GM23338 (cell line): ENCODE results near the gene ATAD2B.

Source experiments
- CREB1 ChIP-seq: fragments of 250-450 bp; sonication (Bioruptor Pico); IDR thresholded peaks from 2 replicates; pipeline ENCODE4 v1.5.0; 2020; ENCODE audit warnings: low read depth, mild to moderate bottlenecking, moderate library complexity
- EZH2 ChIP-seq: fragments of 200-600 bp; sonication (generic); IDR thresholded peaks from one replicate; pipeline ENCODE4 v1.8.0; 2017; ENCODE audit warnings: antibody characterized with exemption, mild to moderate bottlenecking, low read depth; ENCODE audit not compliant: unreplicated experiment
- EZH2phosphoT487 ChIP-seq: fragments of 200-600 bp; sonication (generic); IDR thresholded peaks from one replicate; pipeline ENCODE4 v1.8.1; 2018; ENCODE audit warnings: antibody characterized with exemption; ENCODE audit not compliant: unreplicated experiment
- NANOG ChIP-seq: IDR thresholded peaks from 2 replicates; pipeline ENCODE4 v1.6.1; 2016; ENCODE audit warnings: antibody characterized with exemption, borderline replicate concordance
- POLR2AphosphoS5 ChIP-seq: IDR thresholded peaks from 2 replicates; pipeline ENCODE4 v1.6.1; 2016; ENCODE audit warnings: antibody characterized with exemption, low read depth
- TF ChIP-seq, protein P1 (sequence below), 2 experiments: fragments of 200-600 bp in 1 of 2; sonication (generic) in 1 of 2; conservative IDR thresholded peaks; 2 replicates each; pipeline versions ENCODE4 v1.5.1 to v1.6.1; 2016 to 2017; ENCODE audit warnings: antibody characterized with exemption in 2 of 2, low read depth in 2 of 2, mild to moderate bottlenecking in 2 of 2, moderate library complexity in 1 of 2
- TF ChIP-seq, protein P2 (sequence below): IDR thresholded peaks from one replicate; pipeline ENCODE4 v1.6.1; 2018; ENCODE audit warnings: antibody characterized with exemption; ENCODE audit not compliant: unreplicated experiment
- TF ChIP-seq, protein P3 (sequence below): fragments of 250-450 bp; sonication (Bioruptor Pico); IDR thresholded peaks from 2 replicates; pipeline ENCODE4 v1.5.0; 2020; ENCODE audit warnings: mild to moderate bottlenecking, moderate library complexity

DNA sequence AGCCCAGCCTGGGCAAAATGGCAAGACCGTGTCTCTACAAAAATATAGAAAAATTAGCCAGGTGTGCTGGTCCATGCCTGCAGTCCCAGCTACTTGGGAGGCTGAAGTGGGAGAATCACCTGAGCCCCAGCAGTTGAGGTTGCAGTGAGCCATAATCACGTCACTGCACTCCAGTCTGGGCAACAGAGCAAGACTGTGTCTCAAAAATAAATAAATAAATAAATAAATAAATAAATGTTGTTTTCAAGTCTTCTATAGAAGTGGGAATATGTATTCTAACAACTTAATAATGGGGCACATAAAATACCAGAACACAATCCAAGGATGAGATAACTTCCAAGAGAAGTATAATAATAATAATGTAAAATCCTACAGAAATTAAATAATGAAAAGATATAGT lies 23.9 kb downstream of the ATAD2B start:
- TF ChIP-seq, protein P1, sequence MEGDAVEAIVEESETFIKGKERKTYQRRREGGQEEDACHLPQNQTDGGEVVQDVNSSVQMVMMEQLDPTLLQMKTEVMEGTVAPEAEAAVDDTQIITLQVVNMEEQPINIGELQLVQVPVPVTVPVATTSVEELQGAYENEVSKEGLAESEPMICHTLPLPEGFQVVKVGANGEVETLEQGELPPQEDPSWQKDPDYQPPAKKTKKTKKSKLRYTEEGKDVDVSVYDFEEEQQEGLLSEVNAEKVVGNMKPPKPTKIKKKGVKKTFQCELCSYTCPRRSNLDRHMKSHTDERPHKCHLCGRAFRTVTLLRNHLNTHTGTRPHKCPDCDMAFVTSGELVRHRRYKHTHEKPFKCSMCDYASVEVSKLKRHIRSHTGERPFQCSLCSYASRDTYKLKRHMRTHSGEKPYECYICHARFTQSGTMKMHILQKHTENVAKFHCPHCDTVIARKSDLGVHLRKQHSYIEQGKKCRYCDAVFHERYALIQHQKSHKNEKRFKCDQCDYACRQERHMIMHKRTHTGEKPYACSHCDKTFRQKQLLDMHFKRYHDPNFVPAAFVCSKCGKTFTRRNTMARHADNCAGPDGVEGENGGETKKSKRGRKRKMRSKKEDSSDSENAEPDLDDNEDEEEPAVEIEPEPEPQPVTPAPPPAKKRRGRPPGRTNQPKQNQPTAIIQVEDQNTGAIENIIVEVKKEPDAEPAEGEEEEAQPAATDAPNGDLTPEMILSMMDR (conservative IDR thresholded peaks at IDR 0.05; ENCODE audit: low read depth in 2 of 2): no peak
- TF ChIP-seq EZH2 (no peak), CREB1 (CRISPR knock-in tag) (no peak), NANOG (no peak), POLR2AphosphoS5 (no peak), EZH2phosphoT487 (no peak)
- TF ChIP-seq, protein P2, sequence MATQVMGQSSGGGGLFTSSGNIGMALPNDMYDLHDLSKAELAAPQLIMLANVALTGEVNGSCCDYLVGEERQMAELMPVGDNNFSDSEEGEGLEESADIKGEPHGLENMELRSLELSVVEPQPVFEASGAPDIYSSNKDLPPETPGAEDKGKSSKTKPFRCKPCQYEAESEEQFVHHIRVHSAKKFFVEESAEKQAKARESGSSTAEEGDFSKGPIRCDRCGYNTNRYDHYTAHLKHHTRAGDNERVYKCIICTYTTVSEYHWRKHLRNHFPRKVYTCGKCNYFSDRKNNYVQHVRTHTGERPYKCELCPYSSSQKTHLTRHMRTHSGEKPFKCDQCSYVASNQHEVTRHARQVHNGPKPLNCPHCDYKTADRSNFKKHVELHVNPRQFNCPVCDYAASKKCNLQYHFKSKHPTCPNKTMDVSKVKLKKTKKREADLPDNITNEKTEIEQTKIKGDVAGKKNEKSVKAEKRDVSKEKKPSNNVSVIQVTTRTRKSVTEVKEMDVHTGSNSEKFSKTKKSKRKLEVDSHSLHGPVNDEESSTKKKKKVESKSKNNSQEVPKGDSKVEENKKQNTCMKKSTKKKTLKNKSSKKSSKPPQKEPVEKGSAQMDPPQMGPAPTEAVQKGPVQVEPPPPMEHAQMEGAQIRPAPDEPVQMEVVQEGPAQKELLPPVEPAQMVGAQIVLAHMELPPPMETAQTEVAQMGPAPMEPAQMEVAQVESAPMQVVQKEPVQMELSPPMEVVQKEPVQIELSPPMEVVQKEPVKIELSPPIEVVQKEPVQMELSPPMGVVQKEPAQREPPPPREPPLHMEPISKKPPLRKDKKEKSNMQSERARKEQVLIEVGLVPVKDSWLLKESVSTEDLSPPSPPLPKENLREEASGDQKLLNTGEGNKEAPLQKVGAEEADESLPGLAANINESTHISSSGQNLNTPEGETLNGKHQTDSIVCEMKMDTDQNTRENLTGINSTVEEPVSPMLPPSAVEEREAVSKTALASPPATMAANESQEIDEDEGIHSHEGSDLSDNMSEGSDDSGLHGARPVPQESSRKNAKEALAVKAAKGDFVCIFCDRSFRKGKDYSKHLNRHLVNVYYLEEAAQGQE: no peak
- TF ChIP-seq, protein P3, sequence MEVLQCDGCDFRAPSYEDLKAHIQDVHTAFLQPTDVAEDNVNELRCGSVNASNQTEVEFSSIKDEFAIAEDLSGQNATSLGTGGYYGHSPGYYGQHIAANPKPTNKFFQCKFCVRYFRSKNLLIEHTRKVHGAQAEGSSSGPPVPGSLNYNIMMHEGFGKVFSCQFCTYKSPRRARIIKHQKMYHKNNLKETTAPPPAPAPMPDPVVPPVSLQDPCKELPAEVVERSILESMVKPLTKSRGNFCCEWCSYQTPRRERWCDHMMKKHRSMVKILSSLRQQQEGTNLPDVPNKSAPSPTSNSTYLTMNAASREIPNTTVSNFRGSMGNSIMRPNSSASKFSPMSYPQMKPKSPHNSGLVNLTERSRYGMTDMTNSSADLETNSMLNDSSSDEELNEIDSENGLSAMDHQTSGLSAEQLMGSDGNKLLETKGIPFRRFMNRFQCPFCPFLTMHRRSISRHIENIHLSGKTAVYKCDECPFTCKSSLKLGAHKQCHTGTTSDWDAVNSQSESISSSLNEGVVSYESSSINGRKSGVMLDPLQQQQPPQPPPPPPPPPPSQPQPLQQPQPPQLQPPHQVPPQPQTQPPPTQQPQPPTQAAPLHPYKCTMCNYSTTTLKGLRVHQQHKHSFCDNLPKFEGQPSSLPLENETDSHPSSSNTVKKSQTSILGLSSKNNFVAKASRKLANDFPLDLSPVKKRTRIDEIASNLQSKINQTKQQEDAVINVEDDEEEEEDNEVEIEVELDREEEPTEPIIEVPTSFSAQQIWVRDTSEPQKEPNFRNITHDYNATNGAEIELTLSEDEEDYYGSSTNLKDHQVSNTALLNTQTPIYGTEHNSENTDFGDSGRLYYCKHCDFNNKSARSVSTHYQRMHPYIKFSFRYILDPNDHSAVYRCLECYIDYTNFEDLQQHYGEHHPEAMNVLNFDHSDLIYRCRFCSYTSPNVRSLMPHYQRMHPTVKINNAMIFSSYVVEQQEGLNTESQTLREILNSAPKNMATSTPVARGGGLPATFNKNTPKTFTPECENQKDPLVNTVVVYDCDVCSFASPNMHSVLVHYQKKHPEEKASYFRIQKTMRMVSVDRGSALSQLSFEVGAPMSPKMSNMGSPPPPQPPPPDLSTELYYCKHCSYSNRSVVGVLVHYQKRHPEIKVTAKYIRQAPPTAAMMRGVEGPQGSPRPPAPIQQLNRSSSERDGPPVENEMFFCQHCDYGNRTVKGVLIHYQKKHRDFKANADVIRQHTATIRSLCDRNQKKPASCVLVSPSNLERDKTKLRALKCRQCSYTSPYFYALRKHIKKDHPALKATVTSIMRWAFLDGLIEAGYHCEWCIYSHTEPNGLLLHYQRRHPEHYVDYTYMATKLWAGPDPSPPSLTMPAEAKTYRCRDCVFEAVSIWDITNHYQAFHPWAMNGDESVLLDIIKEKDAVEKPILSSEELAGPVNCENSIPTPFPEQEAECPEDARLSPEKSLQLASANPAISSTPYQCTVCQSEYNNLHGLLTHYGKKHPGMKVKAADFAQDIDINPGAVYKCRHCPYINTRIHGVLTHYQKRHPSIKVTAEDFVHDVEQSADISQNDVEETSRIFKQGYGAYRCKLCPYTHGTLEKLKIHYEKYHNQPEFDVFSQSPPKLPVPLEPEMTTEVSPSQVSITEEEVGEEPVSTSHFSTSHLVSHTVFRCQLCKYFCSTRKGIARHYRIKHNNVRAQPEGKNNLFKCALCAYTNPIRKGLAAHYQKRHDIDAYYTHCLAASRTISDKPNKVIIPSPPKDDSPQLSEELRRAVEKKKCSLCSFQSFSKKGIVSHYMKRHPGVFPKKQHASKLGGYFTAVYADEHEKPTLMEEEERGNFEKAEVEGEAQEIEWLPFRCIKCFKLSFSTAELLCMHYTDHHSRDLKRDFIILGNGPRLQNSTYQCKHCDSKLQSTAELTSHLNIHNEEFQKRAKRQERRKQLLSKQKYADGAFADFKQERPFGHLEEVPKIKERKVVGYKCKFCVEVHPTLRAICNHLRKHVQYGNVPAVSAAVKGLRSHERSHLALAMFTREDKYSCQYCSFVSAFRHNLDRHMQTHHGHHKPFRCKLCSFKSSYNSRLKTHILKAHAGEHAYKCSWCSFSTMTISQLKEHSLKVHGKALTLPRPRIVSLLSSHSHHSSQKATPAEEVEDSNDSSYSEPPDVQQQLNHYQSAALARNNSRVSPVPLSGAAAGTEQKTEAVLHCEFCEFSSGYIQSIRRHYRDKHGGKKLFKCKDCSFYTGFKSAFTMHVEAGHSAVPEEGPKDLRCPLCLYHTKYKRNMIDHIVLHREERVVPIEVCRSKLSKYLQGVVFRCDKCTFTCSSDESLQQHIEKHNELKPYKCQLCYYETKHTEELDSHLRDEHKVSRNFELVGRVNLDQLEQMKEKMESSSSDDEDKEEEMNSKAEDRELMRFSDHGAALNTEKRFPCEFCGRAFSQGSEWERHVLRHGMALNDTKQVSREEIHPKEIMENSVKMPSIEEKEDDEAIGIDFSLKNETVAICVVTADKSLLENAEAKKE (CRISPR knock-in tag): no peak
